PFSK-1 (cell line): ENCODE measurements around the gene NDUFS8.

Experiments
- FOXP2 ChIP-seq: optimal IDR thresholded peaks from 2 replicates; pipeline ENCODE3; 2011; ENCODE audit warnings: borderline replicate concordance, control low read depth, inconsistent platforms; ENCODE audit not compliant: insufficient read depth; ENCODE audit errors: extremely low read length, extremely low read depth
- POLR2AphosphoS5 ChIP-seq: IDR thresholded peaks from 2 replicates; pipeline ENCODE4 v1.6.1; 2012; ENCODE audit warnings: low read depth, mild to moderate bottlenecking, control low read depth, low read length, moderate library complexity
- SIN3A ChIP-seq: IDR thresholded peaks from 2 replicates; pipeline ENCODE4 v1.6.1; 2012; ENCODE audit warnings: mild to moderate bottlenecking, low read length, moderate library complexity, borderline replicate concordance; ENCODE audit not compliant: insufficient read depth
- TAF1 ChIP-seq: IDR thresholded peaks from 2 replicates; pipeline ENCODE4 v1.6.1; 2012; ENCODE audit warnings: low read length, control low read depth, borderline replicate concordance; ENCODE audit not compliant: insufficient read depth
- TF ChIP-seq, protein P1 (sequence below), 2 experiments: IDR thresholded peaks; 2 replicates each; pipeline versions ENCODE4 v1.6.1 to v1.8.0; 2011 to 2012; ENCODE audit warnings: low read depth in 2 of 2, low read length in 2 of 2, control low read depth in 1 of 2, inconsistent platforms in 1 of 2, mild to moderate bottlenecking in 1 of 2, moderate library complexity in 1 of 2; ENCODE audit not compliant: insufficient read depth in 1 of 2

The NDUFS8 gene

DNA sequence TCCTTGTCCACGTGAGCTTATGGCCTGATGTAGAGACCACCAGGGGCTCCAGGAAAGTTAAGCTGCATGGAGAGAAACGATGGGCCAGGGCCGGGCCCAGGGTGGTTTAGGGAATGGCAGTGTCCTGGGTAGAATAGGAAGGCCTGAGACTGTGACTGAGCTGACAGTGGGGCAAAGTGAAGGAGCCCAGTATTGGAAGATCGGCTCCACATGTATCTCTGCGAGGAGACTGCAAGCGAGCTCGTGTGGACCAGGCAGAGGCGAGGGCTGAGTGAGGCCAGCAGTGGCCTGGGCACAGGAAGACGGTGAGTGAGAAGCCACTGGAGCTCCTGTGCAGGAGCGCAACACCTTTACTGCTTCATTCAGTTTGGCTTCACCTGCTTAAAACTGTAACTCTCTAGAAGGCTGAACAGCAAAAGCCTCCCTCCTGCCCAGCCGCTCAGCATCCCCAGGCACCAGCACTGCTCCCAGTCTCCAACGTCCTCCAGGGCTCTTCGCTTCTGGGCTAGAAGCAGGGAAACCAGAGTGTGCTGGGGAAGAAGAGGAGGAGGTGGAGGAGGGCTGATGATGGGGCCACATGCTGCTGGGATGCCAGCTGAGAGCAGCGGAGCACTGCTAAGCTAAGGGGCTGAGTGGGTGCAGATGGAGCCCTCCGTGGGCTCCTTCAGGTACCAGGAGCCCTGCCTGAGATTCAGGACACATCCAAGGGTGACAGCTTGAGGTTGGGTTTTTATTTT lies 21.8 kb downstream of the NDUFS8 start:
- TF ChIP-seq SIN3A (no peak), POLR2AphosphoS5 (no peak), TAF1 (no peak), FOXP2 (no peak)
- TF ChIP-seq, protein P1, sequence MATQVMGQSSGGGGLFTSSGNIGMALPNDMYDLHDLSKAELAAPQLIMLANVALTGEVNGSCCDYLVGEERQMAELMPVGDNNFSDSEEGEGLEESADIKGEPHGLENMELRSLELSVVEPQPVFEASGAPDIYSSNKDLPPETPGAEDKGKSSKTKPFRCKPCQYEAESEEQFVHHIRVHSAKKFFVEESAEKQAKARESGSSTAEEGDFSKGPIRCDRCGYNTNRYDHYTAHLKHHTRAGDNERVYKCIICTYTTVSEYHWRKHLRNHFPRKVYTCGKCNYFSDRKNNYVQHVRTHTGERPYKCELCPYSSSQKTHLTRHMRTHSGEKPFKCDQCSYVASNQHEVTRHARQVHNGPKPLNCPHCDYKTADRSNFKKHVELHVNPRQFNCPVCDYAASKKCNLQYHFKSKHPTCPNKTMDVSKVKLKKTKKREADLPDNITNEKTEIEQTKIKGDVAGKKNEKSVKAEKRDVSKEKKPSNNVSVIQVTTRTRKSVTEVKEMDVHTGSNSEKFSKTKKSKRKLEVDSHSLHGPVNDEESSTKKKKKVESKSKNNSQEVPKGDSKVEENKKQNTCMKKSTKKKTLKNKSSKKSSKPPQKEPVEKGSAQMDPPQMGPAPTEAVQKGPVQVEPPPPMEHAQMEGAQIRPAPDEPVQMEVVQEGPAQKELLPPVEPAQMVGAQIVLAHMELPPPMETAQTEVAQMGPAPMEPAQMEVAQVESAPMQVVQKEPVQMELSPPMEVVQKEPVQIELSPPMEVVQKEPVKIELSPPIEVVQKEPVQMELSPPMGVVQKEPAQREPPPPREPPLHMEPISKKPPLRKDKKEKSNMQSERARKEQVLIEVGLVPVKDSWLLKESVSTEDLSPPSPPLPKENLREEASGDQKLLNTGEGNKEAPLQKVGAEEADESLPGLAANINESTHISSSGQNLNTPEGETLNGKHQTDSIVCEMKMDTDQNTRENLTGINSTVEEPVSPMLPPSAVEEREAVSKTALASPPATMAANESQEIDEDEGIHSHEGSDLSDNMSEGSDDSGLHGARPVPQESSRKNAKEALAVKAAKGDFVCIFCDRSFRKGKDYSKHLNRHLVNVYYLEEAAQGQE (IDR thresholded peaks at IDR 0.05; ENCODE audit: insufficient read depth in 1 of 2, low read depth in 2 of 2, low read length in 2 of 2): no peak

DNA sequence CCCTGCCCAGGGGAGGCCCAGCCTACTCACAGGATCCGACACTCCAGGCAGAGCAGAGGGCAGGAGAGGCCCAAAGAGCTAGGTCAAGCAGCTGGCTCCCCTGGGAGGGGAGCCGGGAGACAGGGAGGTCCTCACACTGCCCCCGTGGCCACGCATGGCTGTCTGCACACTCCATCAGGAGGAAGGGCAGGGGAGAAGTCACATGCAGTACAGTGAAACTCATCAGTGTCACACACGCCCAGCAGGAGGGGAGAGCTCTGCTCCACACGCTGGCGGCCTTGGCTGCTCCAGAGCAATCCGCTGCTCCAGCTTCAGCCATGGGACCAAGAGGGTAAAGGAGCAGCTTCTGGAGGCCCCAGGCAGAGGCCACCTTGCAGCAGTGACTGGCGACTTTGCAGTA lies 22.6 kb downstream of the NDUFS8 start:
- no peak for TF ChIP-seq POLR2AphosphoS5
- TF ChIP-seq, protein P1 (IDR thresholded peaks at IDR 0.05; ENCODE audit: insufficient read depth in 1 of 2, low read depth in 2 of 2, low read length in 2 of 2): no peak
- no peak for TF ChIP-seq FOXP2
- TF ChIP-seq TAF1: no peak
- TF ChIP-seq SIN3A: no peak

DNA sequence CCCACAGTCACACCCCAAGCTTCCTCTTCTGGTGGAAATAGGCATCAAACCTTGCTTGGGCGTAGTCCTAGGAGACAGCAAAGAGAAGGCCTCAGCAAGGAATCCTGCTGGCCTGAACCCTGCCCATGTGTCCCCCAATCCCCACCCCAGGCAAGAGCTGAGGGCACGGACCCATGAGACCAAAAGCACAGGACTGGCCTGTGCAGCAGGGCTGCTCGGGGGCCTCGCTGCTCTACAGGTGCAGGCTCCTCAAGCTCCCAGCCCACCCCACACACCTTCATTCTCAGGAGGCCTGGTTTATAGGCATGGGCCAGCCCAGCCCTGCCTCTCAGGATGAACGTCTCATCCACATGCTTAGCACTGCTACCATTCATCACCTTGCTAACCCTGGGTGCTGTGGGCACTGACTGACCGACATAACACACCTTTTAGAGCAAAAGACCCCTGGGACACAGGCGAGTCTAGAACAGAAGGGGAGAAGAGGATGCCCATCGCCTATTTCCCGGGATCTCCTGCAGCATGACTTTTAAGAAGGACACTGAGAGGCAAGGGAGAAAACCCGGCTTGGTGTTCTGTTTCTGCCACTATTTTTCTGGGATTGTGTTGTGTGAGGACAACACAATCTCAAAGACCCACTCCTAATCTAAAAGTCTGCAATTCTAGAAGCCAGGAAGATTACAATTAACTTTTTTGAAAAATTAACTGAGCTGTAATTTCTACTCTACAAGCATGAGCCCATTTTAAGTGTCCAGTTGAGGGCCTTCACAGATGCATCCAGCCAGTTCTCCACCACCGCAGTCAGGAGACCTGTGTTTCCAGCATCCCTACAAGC lies 23.7 kb downstream of the NDUFS8 start:
- no peak for TF ChIP-seq TAF1
- TF ChIP-seq, protein P1 (IDR thresholded peaks at IDR 0.05; ENCODE audit: insufficient read depth in 1 of 2, low read depth in 2 of 2, low read length in 2 of 2): no peak
- no peak for TF ChIP-seq SIN3A
- TF ChIP-seq POLR2AphosphoS5: no peak; the same call in 1 of the 2 replicates
- no peak for TF ChIP-seq FOXP2

DNA sequence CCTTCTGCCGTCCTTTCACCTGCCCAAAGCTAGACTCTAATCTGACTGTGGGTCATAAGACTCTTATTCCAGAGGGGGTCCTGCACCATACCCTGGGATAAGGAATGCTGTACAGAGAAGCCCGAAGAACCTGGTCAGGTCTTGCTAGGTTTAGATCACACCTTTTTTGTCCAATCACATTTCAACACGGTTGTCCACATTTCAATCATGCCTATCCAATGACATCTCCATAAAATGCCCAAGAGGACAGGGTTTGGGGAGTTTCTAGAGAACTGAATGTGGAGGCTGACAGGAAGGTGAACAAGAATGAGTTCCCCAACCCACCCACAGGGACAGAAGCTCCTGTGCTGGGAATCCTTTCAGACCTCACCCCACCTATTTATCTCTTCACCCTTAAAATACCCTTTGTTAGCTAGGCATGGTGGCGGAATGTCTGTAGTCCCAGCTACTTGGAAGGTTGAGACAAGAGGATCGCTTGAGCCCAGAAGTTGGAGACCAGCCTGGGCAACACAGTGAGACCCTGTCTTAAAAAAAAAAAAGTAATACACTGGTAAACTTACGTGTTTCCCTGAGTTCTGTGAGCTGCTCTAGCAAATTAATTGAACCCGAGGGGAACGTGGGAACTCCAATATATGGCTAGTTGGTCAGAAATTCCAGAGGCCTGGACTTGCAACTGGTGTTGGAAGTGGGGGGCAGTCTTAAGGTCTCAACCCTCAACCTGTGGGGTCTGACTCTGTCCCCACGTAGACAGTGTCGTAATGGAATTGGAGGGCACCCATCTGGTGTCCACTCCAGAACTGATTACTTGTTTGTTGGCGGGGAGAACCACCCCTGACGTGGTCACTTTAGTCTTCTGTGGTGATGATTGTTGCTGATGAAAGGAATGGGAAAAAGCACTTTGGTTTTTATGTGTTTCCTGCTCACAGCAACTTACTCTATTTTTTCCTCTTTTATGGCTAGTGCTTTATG lies 26.1 kb downstream of the NDUFS8 start:
- TF ChIP-seq SIN3A: no peak
- TF ChIP-seq FOXP2: no peak
- no peak for TF ChIP-seq TAF1
- TF ChIP-seq, protein P1 (IDR thresholded peaks at IDR 0.05; ENCODE audit: insufficient read depth in 1 of 2, low read depth in 2 of 2, low read length in 2 of 2): no peak
